GM18499 (cell line): Measurements from ENCODE around the gene MYL4.

Experiments
- ATAC-seq: cut with Tn5 transposase; IDR thresholded peaks from one replicate; pipeline ENCODE4 v1.9.1; 2021; ENCODE audit warnings: moderate number of reproducible peaks; ENCODE audit not compliant: insufficient read depth, unreplicated experiment

Gene MYL4

GRCh38 chr17:47238321-47239010 is 29.3 kb downstream of the MYL4 start:
- ATAC-seq: no peak

DNA sequence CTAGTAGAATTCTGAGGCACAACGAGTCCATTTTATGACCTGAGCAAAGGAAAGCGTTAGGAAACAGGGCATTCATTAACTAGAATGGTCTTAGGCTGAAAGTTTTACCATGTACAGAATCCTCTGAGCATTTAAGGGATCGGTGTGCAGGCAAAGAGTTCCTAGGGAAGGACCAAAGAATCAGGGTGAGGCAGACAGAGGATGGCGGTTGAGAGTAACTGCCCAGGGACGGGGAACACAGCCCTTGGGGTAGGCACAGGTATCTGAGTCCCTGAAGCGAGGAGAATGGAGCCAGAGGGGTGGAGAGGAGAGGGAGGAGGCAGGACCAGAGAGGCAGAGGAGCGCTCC is 30.4 kb downstream of the MYL4 start:
- ATAC-seq: no peak

DNA sequence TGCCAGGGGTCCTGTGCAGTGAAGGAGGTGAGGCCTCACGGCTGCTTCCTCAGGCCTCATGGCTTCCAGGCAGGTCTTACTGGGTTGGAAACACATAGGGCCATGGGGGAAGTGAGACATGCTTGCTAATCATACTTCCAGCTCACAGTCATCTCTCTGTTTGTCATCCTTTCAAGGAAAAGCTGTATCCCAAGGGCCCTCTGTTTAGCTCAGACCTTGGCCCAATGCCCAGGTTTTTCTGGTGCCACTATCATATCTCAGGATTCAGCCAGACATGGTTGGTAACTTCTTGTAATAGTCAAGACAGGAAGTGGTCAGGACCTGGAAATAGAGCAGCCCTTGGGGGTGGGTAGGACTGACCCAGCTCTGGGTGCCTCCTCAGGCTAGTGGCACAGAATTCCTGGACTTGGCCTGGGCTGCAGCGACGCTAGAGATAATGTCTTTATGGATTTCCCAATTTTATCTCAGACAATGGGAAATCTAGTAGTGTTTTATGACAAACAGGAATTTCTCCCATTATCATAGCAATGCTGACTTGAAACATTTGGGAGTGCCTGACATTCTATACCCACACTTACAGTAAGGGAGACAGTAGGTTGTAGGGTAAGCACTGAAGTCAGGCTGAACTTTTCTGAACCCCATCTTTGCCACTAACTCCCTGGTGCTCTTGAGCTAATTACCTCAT is 31.0 kb downstream of the MYL4 start:
- ATAC-seq: no peak

GRCh38 chr17:47240806-47241205 is 31.7 kb downstream of the MYL4 start:
- ATAC-seq: no peak

DNA sequence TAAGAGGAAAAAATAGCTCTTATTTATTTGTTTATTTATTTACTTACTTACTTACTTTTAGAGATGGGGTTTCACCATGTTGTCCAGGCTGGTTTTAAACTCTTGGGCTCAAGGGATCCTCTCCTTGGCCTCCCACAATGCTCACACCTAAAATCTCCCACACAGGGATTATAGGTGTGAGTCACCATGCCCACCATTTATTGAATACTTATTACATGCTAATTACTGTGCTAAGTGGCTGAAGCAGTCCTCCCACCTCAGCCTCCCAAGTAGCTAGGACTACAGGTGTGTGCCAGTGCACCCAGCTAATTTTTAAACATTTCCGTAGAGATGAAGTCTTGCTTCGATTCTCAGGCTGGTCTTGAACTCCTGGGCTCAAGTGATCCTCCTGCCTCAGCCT is 33.5 kb downstream of the MYL4 start:
- no peak for ATAC-seq

DNA sequence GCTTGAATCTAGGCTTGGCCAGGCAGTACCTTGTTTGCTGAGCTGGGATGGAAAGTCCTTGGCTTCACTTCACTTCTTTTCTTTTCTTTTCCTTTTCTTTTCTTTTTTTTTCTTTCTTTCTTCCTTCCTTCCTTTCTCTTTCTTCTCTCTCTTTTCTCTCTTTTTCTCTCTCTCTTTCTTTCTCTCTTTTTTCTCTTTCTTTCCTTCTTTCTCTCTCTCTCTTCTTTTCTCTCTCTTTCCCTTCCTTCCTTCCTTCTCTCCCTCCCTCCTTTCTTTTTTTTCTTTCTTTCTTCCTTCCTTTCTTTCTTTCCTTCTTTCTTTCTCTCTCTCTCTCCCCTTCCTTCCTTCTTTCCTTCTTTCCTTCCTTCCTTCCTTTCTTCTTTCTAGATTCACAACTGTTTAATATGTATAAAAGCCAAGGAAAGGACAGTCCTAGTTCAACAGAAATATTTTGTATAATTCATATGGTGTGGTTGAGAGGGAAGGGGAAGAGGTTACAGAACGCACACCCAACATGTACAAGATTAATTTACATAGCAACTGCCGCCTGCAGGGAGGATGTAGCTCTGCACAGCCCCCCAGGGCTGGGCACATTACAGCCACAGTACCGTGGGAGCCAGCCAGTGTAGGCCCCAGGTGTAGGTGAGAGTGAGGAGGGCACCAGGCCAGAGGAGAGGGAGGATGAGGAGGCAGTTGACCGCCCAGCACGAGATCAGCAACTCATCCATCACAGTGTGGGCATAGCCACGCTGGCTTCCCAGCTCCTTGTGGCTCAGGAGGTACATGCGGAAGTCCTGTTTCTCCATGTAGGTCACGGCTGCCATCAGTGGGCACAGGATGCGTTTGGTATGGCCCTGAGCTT is 34.8 kb downstream of the MYL4 start:
- ATAC-seq: no peak

DNA sequence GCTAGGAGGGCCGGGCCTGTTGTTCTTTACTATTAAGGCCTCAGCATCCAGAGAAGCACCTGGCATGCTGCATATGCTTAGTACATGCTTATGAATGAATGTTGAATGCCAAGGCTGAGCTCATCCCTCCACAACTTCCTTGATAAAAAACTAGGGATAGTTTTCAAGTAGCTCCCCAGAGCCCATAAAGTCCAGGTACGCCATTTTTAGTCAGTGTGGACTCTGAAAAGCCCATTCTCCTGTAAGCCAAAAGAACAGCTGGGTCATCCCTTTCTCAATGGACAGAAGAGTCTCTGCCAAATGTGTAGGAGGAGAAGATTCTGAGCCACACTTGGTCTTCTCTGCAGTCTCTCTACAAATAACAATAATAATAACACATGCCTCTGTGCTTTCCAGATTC is 35.5 kb downstream of the MYL4 start:
- no peak for ATAC-seq

DNA sequence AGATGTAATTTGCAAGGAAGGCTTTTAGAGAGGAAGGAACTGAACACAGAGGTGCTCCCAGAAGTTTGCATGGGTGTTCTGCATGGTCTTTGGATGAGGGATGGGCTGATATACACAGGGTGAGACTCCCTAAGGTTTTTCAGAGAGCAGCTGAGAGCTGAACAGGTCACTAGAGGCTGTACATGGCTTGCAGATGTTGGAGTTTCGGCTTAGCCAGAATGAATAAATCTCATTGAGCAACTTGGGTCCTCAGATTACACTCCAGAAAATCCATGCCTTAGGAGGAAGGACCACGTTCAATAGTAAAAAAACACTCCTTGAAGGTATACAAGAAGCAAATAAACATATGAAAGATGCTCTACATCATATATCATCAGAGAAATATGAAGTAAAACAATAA is 37.0 kb downstream of the MYL4 start:
- ATAC-seq: no peak

DNA sequence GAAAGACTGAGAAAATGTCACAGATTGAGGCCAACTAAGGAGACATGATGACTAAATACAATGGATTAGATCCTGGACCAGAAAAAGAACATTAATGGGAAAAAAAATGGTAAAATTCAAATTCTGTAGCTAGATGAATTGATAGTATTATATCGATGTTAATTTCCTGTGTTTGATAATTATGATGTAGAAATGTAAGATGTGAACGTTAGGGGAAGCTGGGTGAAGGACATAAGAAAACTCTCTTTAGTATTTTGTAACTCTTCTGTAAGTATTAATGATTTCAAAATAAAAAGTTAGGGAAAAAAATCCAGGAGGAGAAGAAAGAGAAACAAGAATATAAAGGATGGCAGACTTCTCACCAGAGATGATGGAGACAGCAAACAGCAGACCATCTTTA is 41.7 kb downstream of the MYL4 start:
- ATAC-seq: no peak

DNA sequence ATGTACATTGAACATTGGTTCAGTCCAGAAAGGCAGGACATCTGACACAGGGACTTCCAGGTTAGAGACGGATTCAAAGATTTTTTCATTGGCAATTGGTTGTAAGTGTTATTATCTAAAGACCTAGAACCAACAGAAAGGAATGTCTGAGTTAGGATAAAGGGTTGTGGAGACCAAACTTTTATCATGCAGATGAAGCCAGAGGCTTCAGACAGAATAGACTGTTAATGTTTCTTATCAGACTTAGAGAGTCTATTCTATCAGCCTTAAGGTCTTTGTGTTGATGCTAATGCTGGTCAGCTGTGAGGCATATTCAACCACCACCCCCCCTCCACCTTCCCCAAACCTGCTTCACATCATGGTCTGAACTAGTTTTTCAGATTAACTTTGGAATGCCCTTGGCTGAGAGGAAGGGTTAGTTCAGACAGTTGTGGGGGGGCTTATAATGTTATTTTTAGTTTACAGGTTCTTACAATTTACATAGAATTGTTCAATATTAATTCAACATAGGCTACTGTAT is 42.3 kb downstream of the MYL4 start:
- ATAC-seq: no peak

DNA sequence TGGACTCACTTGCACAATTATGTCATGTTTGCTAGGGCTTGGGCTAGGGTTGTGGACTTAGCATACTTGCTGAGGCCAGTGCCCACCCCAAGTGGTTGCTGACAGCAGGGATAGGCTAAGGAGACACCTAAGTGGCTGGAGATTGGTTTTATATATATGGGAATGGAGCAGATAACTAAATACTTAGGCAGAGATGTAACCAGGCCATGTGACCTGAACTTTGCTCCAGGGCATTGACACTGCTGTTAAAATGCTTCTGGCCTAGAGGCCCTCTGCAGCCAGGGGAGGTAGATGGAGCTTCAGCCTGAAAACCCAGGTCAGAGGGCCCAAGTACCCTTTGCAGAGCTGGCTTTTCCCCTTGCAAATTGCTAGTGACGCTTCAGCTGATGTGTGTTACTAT is 43.1 kb downstream of the MYL4 start:
- no peak for ATAC-seq

DNA sequence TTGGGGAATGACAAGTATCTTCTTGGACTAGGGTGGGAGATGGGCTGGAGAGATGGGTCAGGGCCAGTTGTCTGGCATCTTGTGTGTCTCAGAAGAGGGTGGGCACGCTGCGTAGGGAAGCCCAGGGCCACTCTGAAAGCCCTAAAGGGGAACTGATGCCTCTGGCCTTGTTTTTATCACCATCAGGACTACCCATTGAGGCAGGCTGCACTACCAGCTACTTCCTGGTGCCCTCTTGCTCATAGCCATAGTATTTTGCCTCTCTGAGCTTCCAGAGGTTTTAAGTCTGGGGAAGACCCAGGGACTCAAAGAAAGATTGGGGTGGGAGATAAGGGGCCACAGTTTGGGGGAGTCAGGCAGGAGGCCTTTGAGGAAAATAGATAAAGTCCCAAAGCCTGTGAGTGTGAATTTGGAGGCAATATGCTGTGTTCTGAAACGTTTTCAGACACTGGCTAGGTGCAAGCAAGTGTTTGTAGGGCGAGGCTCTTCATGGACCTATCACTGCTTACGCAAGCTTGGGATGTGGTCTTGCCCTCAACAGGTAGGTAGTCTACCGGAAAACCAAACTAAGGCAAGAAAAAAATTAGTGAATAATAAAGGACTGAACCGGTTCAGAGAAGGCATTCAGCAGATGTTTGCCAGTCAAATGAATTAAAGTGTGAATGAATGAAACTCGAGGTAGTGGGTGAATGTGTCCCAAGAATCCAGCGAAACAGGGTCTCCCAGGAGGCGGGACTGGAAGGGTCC is 43.8 kb downstream of the MYL4 start:
- no peak for ATAC-seq

DNA sequence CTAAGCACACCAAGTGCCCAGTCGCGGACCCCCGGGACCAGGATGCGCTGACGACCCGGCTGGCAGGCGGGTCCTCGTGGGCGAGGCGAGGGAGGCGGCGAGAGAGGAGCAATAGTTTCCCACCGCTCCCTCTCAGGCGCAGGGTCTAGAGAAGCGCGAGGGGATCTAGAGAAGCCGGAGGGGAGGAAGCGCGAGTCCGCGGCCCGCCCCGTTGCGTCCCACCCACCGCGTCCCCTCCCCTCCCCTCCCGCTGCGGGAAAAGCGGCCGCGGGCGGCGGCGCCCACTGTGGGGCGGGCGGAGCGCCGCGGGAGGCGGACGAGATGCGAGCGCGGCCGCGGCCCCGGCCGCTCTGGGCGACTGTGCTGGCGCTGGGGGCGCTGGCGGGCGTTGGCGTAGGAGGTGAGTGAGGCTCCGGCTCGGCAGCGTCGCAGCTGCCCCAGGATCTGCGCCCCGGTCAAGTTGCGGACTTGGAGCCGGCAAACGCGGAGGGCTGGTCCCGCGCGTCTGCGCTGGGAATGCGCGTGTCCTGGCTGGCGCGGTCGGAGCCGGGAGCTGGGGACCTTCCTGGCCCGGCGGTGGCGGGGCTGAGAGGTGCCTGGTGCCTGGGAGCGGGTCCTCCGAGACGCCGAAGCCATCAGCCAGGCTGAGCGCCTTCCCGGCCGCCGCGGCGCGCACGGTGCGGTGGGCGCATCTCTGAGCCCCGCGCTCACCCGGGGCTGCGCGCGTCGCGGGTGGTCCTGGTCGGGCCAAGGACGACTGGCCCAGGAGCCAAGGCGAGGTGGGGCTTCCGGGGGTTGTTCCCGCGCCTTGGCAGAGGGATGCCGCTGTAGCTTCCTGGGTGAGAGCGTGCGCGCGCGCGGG is 44.6 kb downstream of the MYL4 start, which contains the start of gene ITGB3:
TSS of gene ITGB3 (plus strand) at position 287 of the 862 bp plus-strand sequence. CDS start at position 322, 35 bp downstream.
- ATAC-seq: no peak

DNA sequence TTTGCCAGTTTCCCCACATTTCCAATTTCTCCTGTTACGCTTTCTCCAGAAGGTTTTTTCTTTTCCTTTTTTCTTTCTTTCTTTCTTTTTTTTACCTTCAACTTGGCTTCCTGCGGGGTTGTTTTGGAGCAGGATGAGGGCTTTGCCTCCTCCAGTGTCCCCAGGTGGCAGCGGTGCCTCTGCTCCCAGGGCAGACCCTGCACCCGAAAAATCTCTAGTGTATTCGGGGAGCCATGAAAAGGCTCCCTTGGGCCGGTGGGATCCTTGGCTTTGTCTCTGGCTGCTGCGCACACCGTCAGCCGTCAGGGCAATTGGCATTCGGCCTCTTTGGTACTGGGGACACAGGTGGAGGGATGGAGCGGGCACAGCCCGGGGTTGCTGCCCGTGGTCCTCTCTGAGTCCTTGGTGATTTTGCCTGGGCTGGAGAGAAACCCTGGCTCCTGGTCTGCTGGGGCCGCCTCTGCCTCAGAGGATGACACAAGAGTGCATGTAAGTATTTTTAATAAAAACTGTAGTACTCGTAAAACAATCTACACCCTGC is 45.3 kb downstream of the MYL4 start:
- no peak for ATAC-seq

GRCh38 chr17:47257651-47258339 is 48.6 kb downstream of the MYL4 start:
- no peak for ATAC-seq

GRCh38 chr17:47262586-47262985 is 53.4 kb downstream of the MYL4 start:
- no peak for ATAC-seq

DNA sequence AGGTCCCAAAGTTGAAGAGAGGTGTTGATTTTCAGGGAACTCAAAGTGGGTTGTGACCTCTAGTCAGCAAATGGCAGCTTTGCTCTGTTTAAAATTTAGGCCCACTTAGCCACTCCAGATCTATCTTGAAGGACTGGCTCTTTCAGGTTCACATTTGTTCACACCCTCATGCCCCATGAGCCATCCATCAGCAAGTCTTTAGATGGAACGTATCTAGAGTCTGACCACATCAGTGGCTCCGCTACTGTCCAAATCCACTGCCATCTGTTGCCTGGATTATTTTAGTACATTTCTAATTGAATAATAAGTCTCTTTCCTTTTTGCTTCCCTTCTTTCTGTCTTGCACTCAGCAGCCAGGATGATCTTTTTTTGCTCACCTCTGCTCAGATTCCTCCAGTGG is 55.0 kb downstream of the MYL4 start:
- ATAC-seq: no peak

- ATAC-seq: no peak
These were observed 56.9 kb downstream of the MYL4 start for GRCh38 chr17:47265983-47266541.
